WERI-Rb-1 (cell line): ENCODE results near the gene OR8B2.
"Not testable (repeated sequence)": the region's sequence is repeated elsewhere in the genome, so short reads cannot be mapped to it uniquely, and the experiment has no call there.

Source experiments
- DNase-seq: peaks from one replicate; pipeline ENCODE4 v3.0.0-alpha.2; 2020
- H3K27ac ChIP-seq: fragments of 250-450 bp; sonication (Bioruptor Pico); 2 replicates; pipeline ENCODE4 v1.5.1; 2020; ENCODE audit warnings: mild to moderate bottlenecking, moderate library complexity
- H3K27me3 ChIP-seq: fragments of 250-450 bp; sonication (Bioruptor Pico); 2 replicates; pipeline ENCODE4 v1.5.1; 2021; ENCODE audit warnings: mild to moderate bottlenecking, low read depth, moderate library complexity; ENCODE audit not compliant: insufficient read depth, severe bottlenecking
- H3K36me3 ChIP-seq: fragments of 250-450 bp; sonication (Bioruptor Pico); 2 replicates; pipeline ENCODE4 v1.5.1; 2020; ENCODE audit warnings: mild to moderate bottlenecking, moderate library complexity
- H3K4me3 ChIP-seq: 2 replicates; pipeline ENCODE4 v1.5.1; 2011; ENCODE audit warnings: low read depth, mild to moderate bottlenecking, control low read depth, low read length
- H3K9me3 ChIP-seq: fragments of 250-450 bp; sonication (Bioruptor Pico); 2 replicates; pipeline ENCODE4 v1.5.1; 2021; ENCODE audit warnings: mild to moderate bottlenecking, moderate library complexity; ENCODE audit not compliant: severe bottlenecking
- CTCF ChIP-seq: IDR thresholded peaks from 2 replicates; pipeline ENCODE4 v1.5.1; 2011; ENCODE audit warnings: low read depth, mild to moderate bottlenecking, control low read depth, inconsistent platforms, low read length

The OR8B2 gene

GRCh38 chr11:124409906-124410305 lies 25.6 kb upstream of the OR8B2 start:
- no peak for DNase-seq
- no peaks in the 10 kb centered on the region for H3K27me3 ChIP-seq
- no peak for TF ChIP-seq CTCF
- H3K9me3 ChIP-seq: no peaks in the 10 kb centered on the region
- H3K4me3 ChIP-seq: no peak overlapping the region
- H3K36me3 ChIP-seq: no peaks in the 10 kb centered on the region
- no peak overlapping the region for H3K27ac ChIP-seq

GRCh38 chr11:124405581-124405980 lies 21.3 kb upstream of the OR8B2 start:
- Histone ChIP-seq H3K27ac (no peak overlapping the region), H3K4me3 (no peak overlapping the region), H3K27me3 (peaks cover 2% of the 10 kb centered on the region), H3K36me3 (no peaks in the 10 kb centered on the region), H3K9me3 (no peaks in the 10 kb centered on the region)
- no peak for DNase-seq
- TF ChIP-seq CTCF: no peak

- not testable (repeated sequence) for H3K36me3 ChIP-seq, H3K27ac ChIP-seq, DNase-seq, H3K9me3 ChIP-seq, H3K4me3 ChIP-seq, H3K27me3 ChIP-seq
These were observed 18.9 kb upstream of the OR8B2 start for GRCh38 chr11:124403186-124403585.

- no peaks in the 10 kb centered on the region for H3K9me3 ChIP-seq
- H3K27ac ChIP-seq: no peak overlapping the region
- no peak overlapping the region for H3K4me3 ChIP-seq
- no peaks in the 10 kb centered on the region for H3K36me3 ChIP-seq
- peak; percentile 70 for TF ChIP-seq CTCF
- H3K27me3 ChIP-seq: peaks cover 2% of the 10 kb centered on the region
- peak; percentile 59 for DNase-seq
These were observed 18.1 kb upstream of the OR8B2 start for GRCh38 chr11:124402326-124402922.

GRCh38 chr11:124398924-124399323 lies 14.6 kb upstream of the OR8B2 start, which contains the start of gene OR8B3:
Gene OR8B3, minus strand, starts transcription at chr11:124399024. Its CDS starts 1,673 bp downstream, at chr11:124397351.
- H3K27me3 ChIP-seq: no peaks in the 10 kb centered on the region
- no peak within 1 kb of the TSS for H3K4me3 ChIP-seq
- no peaks in the 10 kb centered on the region for H3K9me3 ChIP-seq
- H3K36me3 ChIP-seq: no peaks in the 10 kb centered on the region
- H3K27ac ChIP-seq: no peak within 1 kb of the TSS
- no peak for DNase-seq
- no peak for TF ChIP-seq CTCF

GRCh38 chr11:124396847-124397246 lies 12.5 kb upstream of the OR8B2 start:
- H3K36me3 ChIP-seq, DNase-seq, H3K27me3 ChIP-seq, H3K27ac ChIP-seq, H3K9me3 ChIP-seq, H3K4me3 ChIP-seq: not testable (repeated sequence)

- H3K27me3 ChIP-seq: no peaks in the 10 kb centered on the region
- no peak overlapping the region for H3K27ac ChIP-seq
- no peaks in the 10 kb centered on the region for H3K36me3 ChIP-seq
- no peak overlapping the region for H3K4me3 ChIP-seq
- no peak for TF ChIP-seq CTCF
- no peak for DNase-seq
- no peaks in the 10 kb centered on the region for H3K9me3 ChIP-seq
These were observed 10.1 kb upstream of the OR8B2 start for GRCh38 chr11:124394408-124394807.

GRCh38 chr11:124382857-124383256 lies 1.4 kb downstream of the OR8B2 start:
- not testable (repeated sequence) for H3K36me3 ChIP-seq, H3K27ac ChIP-seq, H3K27me3 ChIP-seq, DNase-seq, H3K4me3 ChIP-seq, H3K9me3 ChIP-seq
